ENCODE data around the gene TARS2.

The TARS2 gene

DNA sequence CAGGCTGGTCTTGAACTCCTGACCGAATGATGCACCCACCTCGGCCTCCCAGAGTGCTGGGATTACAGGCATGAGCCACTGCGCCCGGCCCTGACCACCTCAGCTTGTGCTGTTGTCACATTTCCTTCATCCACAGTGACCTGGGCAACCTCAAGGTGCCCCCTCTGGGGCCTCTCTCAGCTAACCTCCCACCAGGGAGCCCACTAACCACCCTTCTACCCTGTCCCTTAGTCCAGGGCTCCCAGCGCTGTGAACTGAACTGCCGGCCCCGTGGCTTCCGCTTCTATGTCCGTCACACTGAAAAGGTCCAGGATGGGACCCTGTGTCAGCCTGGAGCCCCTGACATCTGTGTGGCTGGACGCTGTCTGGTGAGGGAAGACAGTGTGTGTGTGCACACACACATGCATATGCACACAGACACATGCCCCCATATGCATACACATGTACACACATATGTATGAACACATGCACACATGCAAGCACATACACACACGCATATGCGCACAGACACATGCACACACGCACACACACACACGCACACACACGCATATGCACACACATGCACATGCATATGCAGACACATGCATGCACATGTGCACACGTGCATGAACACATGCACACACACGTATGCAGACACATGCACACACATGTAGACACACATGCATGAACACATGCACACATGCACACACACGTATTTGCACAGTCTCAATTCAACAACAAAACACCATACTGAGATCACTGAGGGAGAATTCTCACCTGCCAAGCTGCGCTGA, 68.2 kb downstream of the TARS2 start:
- no peak for DNase-seq (ENCODE audit: low read depth)

DNA sequence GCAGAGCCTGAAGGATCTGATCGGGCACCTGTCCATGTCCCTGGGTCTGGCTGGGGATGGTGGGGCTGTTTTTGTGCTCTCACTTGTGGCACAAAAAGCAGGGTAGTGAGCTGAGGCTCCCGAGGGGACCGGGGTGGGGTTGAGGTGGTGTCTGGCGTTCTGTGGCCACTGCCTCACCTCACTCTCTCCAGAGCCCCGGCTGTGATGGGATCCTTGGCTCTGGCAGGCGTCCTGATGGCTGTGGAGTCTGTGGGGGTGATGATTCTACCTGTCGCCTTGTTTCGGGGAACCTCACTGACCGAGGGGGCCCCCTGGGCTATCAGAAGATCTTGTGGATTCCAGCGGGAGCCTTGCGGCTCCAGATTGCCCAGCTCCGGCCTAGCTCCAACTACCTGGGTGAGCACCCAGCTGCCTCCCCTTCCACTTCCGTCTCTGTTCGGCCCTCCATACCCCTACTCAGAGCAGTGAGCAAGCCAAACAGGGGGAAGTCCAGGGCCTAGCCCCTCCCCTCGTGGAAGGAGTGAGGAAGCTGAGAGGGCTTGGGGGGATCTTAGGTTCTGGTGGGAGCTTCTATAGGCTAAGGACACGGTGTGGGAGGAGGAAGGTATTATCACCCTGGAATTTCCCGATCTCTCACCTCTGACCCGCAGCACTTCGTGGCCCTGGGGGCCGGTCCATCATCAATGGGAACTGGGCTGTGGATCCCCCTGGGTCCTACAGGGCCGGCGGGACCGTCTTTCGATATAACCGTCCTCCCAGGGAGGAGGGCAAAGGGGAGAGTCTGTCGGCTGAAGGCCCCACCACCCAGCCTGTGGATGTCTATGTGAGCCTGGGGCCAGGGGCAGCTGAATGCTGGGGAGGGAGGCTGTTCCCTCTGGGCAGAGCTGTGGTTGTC, 69.0 kb downstream of the TARS2 start:
- DNase-seq (ENCODE audit: low read depth): no peak

DNA sequence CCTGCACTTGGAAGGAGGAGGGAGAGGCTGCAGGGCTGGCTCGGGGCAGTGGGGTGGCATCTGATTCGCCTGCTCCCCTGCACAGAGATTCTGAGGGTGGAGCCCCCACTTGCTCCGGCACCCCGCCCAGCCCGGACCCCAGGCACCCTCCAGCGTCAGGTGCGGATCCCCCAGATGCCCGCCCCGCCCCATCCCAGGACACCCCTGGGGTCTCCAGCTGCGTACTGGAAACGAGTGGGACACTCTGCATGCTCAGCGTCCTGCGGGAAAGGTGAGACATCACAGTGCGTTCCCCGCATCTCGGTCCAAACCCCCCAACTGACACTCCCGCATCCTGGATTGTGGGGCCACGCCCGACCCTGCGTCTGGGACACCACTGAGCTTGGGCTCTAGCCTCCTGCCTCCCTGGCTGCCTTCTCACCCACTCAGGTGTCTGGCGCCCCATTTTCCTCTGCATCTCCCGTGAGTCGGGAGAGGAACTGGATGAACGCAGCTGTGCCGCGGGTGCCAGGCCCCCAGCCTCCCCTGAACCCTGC, 69.9 kb downstream of the TARS2 start:
- DNase-seq (ENCODE audit: low read depth): no peak
